Epidermal melanocyte (primary cell): ENCODE measurements around the gene HRH2.
A peak's percentile ranks its signal among the peaks of the same experiment; 100 is the strongest.
"Not testable (repeated sequence)": the region's sequence is repeated elsewhere in the genome, so short reads cannot be mapped to it uniquely, and the experiment has no call there.

Source experiments
- DNase-seq: peaks from one replicate; pipeline ENCODE4 v3.0.0; 2011; ENCODE audit warnings: low spot score; ENCODE audit not compliant: insufficient read length

HRH2 gene

GRCh38 chr5:175642998-175643397 is 14.9 kb upstream of the HRH2 start:
- DNase-seq: no peak

DNA sequence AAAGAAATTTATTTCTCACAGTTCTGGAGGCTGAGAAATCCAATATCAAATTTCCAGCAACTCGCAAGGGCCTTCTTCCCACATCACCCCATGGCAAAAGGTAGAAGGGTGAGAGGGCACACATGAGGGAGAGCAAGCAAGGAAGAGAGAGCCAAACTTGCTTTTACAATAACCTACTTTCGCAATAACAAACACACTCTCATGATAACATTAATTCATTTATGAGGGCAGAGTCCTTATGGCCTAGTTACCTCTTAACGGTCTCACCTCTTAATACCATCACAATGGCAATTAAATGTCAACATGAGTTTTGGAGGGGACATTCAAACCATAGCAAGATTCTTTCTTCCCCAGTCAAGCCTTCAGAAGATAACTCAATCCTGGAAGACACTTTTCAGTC is 11.6 kb upstream of the HRH2 start:
- DNase-seq: no peak

DNA sequence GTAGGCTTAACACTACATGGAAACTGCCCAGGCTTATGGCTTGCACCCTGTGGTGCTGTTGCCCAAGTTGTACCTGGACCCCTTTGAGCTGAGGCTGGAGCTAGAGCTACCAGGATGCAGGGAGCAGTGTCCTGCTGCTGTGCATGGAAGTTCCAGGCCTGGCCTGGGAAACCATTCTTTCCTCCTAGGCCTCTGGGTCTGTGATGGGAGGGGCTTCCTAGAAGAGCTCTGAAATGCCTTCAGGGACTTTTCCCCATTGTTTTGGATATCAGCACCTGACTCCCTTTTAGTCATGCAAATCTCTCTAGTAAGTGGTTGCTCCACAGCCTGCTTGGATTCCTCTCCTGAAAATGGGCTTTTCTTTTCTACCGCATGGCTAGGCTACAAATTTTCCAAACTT is 7.9 kb upstream of the HRH2 start:
- no peak for DNase-seq

DNA sequence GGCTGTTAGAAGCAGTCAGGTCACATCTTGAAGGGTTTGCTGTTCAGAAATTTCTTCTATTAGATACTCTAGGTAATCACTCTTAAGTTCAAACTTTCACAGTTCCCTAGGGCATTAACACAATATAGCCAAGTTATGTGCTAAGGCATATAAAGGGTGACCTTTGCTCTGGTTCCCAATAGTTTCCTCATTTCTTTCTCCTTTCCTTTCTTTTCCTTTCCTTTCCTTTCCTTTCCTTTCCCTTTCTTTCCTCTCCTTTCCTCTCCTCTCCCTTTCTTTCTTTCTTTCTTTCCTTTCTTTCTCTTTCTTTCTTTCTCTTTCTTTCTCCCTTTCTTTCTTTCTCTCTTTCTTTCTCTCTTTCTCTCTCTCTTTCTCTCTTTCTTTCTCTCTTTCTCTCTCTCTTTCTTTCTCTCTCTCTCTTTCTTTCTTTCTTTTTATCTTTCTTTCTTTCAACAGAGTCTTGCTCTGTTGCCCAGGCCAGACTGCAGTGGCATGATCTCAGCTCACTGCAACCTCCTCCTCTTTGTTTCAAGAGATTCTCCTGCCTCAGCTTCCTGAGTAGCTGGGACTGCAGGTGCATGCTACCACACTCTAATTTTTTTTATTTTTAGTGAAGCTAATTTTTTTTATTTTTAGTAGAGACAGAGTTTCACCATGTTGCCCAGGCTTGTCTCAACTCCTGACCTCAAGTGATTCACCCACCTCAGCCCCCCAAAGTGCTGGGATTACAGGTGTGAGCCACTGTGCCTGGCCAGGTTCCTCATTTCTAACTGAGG is 7.3 kb upstream of the HRH2 start:
- DNase-seq: not testable (repeated sequence)

DNA sequence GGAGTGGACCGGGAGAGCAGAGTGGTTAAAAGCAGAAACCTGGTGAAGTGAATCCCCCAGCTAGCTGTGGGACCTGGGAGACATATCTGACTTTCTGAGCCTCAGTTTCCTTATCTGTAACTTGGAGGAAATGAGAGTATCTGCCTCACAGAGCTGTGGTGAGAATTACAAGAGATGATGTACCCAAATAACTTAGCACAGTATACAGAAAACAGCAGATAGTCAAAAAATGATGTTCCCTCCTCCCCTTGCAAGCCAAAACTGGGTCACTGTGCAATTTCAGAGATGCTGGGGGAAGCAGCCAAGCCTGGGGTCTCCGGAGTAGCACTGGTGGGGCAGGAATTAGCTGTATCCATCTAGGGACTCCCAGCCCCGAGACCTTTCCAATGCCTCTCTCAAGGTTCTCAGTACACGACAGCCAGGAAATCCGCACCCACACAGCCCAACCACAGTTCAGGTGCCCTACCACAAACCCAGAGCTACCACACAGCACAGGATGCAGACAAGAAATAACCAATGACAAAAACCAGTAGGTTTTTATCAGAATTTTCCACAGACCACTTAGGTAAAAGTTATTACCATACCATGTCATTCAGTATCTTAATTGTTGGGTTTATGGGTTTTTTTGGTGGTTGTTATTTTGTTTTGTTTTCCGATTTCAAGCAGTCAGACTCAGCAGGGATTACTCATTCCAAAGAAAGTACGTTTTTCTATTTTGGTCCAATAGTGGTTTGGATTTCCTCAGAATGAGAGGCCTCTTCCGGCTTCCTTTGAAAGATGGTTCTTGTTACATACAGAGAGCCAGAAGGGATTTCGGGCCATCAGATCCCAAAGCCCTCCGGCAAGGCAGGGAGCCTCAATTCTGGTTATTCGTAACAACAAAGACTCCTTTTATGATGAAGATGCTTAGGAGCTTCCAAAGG is 4.9 kb upstream of the HRH2 start:
- peak; percentile 80 for DNase-seq

DNA sequence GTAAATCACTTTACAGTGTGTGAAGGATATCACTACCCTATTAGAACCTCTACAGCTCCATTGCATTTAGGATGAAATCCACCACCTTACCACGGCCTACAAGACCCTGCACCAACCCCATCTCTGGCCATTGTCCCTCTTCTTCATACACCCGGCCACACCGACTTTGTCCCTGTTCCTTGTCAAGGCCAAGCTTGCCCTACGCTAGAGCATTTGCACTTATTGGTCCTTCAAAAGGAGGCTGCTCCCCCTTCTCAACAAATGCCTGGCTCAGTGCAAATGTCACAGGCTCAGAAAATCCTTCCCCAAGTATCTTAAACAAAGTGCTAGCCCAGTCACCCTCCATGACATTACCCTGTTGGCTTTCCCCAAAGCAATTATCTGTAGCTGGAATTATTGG is 4.1 kb upstream of the HRH2 start:
- DNase-seq: no peak

DNA sequence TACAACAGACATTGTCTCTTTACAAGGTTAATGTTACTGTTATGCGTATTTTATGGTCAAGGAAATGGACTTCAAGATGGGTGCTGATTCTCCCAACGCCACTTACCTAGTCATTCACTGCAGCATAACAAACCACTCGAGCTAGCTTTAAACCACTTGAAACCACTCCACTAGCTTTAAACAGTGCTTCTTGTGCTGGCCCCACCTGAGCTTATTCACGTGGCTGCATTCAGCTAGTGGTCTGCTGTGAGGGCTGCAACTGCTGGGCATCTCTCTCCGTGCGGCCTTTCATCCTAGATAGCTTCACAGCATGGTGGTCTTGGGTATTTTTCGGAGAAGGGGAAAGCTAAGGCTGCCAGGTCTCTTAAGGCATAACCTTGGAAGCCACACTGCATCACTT is 3.5 kb upstream of the HRH2 start:
- no peak for DNase-seq

DNA sequence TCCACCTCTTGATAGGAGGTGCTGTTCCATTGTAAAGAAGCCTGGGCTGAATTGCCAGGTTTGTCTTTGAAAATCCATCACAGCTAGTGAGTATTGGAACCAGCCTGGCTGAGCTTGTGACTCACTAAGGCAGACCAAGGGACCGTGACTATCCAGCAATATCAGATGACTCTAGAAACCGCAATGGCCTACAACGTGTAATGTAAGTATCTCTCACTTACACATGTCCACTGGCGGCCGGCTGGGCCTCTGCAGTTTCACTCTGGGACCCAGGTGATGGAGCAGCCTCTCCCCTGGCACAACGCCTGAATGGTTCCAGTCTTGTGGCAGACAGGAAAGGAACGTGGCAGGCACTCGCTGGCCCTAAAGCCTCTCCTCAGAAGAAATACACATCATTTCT is 3.1 kb upstream of the HRH2 start:
- no peak for DNase-seq

DNA sequence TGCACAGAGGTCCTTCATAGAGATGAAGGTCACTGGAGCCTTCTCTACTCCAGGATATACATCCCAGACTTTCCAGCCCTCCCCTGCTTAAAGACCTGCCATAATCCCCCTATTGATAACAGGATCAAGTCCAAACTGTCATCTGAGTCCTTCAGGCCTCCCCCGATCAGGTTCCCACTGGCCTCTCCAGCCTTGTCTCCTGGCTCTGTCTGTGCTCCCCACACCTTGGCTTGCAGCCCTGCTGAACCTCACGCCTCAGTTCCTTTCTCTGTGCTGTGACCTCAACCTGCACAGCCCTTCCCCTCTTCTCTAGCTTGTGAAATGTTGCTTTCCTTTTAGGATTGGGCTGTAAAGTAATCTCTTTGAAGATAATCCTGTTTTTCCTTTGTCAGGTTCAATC is 2.5 kb upstream of the HRH2 start:
- no peak for DNase-seq

DNA sequence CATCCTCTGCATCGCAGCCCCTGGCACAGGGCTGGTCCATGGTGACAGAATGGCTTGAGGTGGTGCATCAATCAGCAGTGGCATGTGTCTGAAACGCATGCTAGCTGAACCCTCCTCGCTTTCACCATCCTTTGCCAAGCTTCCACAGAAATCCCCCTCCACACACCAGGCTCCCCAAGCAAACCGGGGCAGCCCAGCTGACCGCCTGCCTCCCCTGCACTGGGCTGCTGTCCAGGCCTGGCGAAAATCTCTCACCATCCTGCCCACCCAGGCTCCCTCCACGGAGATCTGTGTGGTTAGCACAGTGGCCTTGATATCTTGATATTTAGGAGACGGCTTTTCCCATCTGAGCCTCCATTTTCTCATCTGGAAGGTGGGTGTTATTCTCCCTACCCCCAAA is 905 bp upstream of the HRH2 start:
- DNase-seq: no peak

DNA sequence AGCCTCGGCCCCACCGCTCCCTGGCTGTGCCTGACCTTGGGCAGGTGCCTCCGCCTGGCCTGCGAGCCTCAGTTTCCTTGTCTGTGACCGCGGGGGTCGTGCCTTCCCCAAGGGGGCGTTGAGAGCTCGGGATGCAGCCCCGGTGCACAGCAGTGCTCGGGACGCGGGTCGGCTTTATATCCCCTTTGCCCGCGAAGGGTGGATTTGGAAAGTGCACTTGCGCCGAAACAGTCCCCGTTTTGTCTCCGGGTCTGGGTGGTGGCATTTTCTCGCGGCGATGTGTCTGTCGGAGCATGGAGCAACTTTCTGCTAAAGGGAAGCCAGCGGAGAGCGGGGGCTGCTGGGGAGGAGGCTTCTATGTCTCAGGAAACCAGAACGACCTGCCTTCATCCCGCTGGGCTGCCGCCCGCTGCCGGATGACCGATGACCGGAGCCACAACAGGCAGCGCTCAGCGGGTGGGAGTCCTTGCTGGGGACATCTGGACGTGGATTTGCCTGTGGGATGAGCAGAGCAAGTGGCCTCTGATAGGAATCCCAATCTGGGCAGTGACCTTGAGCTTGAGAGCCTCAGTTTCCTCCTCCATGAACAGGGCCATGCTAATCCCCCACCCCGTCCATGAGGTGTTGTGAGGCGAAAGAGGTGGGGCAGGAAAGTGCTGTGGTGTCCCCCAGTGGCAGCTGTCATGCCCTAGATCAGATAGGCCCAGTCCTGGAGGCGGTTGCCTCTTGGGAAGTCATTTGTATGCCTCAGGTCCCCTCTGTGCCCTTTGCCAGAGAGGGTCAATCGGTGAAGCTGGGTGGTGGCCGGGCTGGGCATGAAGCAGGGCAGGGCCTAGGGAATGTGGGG is 651 bp downstream of the HRH2 start:
- no peak for DNase-seq

DNA sequence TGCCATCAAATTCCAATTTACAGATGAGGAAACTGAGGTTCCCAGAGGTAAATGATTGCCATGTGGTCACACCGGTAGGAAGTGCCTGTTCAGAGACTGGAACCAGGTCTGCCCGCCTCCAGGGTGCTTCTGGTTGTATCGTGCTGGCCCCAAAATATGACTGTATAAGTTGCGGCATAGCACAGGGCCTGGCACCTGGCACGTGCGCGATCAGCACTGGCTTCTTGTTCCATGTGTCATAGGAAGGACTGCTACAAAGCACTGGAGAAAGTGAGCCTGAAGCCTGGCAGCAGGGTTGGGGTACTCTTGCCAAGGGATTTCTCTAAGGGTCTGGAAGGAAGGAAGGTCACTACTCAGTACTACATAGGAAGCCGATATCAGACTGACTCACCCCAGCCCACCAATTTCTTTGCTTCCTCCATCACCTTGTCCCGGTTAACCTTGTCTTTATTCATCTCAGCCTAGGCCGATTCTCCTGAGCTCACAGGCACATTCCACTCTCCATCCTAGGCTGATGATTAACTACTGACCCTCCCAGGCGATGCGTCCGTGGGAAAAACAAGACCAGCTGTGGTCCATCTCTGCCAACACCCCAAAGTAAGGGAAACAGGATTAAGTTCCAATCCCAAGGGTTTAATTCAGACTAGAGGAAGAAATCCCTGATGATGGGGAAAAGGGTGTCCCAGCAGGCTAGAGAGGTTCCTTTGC is 1.8 kb downstream of the HRH2 start:
- no peak for DNase-seq

GRCh38 chr5:175663186-175664184 is 5.6 kb downstream of the HRH2 start:
- no peak for DNase-seq

DNA sequence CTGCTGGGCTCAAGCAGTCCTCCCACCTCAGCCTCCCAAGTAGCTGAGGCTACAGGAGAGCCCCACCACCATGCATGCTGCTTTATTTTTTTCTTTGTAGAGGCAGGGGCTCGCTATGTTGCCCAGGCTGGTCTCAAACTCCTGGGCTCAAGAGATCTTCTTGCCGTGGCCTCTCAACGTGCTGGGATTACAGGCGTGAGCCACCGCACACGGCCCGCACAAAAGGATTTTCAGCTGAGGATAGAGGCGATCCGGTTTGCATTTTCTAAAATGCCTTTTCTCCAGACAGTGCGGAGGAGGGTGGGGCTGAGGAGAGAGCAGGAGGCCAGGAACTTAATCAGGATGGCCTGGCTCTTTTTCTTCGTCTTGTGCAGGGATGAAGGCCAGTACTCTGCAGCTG is 6.9 kb downstream of the HRH2 start:
- no peak for DNase-seq

- DNase-seq: no peak
Measured at GRCh38 chr5:175666216-175666615, 8.3 kb downstream of the HRH2 start.

DNA sequence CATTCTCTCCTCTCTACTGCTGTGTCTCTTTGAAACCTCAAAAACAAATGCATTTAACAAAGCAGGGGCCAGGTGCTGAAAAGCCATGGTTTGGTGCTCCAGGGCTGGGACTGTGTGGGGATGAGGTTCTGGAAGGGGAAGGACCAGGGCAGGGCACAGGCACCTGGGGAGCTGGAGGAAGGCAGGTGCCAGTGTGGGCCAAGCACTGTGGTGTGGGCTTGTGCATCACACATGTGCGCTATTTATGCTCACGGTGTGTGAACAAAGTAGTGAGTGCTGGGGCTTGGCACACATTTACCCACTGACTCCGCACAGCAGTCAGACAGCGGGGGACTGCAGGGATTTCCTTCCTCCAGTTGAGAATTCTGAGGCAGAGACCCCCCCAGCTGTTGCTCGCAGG is 10.1 kb downstream of the HRH2 start:
- DNase-seq: no peak

GRCh38 chr5:175670372-175670771 is 12.5 kb downstream of the HRH2 start:
- no peak for DNase-seq

DNA sequence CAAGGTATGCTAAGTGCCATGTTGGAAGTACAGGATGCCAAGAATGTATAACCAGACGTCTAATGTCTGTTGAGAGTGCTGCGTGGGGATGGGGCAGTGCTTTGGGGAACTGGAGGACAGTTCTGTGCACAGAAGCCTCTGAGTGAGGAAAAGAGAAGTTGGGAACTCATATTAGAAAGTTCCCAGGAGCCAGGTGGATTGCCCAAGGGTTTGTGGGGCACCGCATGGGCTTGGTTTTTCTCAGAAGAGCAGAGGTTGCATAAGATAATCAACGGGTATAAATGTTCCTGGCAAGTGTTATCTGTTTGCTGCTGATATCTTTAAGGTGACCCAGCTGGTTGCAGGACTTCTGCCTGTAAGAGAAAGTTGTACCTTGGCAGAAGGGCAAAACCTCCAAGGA is 13.1 kb downstream of the HRH2 start:
- no peak for DNase-seq

DNA sequence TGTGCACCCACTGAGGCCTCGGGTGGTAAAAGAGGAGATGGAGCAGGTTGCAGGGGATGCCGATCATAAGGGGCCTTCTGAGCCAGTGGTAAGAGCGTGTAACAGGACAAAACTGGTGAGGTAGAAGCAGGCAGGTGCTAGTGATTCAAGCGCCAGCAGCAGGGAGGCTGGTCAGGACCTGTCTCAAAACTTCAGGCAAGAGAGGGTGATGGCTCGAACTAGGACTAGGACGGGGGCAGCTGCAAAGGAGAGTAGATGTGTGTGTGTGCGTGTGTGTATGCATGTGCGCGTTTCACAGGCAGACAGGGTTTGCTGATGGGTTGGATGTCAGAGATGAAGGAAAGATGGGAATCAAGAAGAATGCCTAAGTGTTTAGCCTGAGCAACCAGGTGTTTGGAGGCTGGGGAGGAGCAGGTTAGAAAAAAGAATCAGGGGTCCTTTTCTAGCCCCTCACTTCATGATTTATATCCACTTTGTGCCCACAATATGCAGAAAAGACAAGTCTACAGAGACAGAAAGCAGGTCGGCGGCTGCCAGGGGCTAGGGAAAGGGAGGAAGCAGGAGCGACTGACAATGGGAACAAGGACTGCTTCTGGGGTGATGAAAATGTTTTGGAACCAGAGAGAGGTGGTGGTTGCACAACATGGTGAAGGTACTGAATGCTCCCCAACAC is 15.2 kb downstream of the HRH2 start:
- DNase-seq: no peak
